ENCODE data around the gene PIGO.

The PIGO gene

DNA sequence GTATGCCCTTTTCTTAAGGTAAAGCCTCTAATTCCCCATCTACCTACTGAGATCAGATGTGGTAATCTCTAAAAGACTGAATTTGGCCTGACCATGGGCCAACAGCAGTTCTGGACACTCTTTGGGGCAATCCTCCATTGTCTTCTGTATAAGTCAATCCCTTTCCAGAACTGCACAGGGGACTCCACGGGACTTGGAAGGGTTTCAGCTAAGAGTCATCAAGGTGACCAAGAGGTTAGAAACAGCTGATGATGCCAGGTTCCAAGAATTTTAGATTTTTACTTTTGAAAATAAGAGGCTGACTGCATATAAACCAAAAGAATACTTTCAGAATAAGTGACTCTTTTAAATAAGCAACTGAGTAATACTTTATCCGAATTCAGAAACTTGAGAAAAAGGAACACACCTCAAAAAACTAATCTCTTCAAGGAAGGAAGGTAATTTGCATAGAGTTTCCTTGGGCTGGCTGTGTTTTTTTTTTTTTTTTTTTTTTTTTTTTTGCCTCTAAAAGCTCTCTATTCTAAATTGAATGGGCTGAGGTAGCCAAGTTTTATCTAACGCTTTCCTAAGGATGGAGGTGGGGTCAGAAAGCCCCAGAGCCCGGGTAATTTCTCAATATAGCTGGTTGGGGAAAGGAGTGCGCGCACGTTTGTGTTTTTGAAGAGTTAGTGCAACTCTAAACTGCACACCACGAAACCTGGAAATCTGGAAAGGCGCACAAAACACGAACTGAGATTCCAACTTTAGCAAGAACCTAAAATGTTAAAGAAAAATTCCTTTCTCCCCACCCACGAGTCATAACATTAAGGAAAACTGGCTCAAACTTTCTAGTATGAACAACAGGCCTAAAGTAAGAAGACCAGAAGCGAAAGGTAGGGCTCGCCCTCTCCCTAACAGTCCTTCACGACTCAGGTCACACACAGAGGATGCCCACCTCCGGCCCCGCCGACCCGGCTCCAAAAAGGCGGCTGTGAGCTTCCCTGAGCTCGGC lies 25.3 kb downstream of the PIGO start:
- DNase-seq, result no peak

DNA sequence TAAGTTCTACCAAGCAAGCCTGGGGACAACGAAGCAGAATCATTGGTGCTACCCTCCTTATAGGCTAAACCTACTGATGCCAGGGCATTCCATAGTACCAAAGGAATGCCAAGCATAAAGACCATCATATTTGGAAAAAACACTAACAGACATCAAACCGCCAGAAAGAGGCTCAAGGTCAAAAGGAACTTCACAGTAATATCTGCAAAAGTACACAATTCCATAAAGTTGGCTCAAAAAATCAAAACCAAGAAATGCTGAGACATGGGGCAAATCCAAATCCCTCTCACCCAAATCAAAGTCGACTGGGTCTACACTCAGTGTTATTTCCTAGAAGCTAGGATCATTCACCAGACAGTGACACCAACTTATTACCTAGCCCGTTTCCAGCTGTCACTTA lies 27.4 kb downstream of the PIGO start:
- no peak for DNase-seq

DNA sequence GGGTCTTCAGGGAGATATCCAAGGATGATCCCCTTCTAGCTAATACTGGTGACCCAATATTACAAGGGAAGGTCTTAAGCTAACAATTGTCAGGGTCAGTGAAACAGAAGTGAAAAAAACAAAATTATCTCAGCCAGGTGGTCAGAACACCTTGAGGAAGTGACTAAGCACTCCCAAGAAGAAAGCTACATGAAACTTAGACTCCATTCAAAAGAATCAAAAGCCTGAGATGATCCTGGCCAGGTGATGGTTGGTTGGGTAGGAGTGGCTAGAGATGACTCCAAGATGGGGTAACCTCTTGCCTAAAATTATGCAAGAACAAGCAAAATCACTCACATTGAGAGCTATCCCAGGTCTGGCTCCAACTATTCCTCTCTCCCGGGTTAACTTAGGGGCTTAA lies 29.3 kb downstream of the PIGO start:
- DNase-seq, result no peak

DNA sequence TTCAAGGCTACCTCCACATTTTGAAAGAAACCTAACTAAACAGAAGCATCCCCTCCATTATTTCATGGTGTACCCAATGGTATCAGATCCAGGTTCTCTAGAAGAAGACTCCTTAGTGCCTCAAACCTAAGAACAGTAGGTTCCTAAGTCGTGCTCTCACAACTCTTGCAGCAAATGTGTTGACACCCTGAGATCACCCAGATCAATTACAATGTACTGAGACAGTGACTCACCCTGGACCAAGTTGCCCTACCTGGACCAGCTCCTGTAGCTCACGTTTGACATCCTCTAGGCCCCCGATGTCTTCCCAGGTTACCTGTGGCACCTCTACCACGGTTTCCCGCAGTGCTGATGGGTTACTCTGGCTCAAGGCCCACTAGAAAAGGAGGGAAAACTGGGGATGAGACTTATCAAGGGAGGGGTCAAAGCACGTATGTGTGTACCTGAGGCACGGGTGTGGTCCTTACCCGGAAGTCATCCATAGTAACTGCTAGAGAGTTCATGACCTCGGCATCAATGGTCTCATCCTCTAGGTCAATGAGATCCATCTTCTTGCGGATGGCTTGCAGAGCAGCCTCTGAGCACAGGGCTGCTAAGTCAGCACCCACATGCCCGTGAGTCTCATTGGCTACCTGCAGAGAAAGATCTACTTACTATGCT lies 35.7 kb downstream of the PIGO start:
- DNase-seq, result no peak

DNA sequence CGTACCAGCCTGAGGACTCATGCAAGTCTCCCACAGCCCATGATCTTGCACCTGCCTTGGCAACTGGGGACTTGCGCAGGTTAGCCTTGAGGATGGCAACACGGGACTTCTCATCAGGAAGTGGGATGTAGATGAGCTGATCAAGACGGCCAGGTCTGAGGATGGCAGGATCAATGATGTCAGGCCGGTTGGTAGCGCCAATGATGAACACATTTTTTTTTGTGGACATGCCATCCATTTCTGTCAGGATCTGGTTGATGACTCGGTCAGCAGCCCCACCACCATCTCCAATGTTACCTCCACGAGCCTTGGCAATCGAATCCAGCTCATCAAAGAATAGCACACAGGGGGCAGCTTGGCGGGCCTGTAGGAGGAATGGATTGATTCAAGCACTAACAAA lies 37.0 kb downstream of the PIGO start:
- no peak for DNase-seq

DNA sequence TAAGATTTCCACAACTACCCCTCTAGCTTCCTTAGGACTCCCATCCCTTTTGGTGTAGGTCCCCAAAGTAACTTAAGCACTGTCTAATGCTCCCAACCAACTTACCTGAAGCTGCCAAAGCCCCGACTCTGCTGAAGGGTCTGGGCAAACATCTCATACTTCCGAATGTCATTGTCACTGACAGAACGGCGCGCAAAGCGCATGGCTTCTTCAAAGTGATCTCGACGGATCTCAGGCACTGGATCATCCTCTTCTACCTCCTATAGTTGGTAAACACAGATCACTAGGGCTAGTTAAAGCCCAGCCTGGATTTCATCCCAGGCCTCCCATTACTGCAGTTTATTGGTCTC lies 39.1 kb downstream of the PIGO start:
- DNase-seq, result no peak

DNA sequence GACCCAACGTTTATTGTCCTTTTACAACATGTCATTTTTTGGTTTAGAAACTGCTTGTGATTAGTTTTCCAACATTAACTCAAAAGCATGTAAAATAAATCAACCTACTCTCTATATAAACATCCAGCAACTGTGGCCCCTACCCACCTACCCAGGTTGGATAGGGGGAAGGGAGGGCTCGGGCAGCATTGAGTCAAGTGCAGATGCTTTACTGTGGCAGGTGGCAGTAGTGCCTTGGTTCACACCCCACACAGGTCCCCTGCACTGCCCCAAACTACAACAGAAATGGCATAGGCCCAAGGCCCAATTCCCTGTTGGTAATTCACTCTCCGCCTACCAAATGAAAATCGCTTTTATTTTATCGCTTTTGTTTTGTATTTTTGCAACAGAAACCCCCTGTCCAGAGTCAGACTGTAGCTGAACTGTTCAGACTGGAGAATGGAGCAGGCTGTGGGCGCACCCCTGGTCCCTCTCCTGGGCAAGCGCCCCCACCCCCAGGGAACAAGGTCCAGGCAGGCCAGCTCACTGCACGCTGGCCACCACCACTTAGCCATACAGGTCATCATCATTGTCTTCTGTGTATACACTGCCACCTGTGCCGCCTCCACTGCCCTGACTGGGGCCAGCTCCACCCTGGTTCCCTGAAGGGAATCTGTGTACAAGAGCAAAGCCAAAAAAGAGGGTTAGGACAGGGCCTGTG lies 39.7 kb downstream of the PIGO start:
- DNase-seq, result no peak

DNA sequence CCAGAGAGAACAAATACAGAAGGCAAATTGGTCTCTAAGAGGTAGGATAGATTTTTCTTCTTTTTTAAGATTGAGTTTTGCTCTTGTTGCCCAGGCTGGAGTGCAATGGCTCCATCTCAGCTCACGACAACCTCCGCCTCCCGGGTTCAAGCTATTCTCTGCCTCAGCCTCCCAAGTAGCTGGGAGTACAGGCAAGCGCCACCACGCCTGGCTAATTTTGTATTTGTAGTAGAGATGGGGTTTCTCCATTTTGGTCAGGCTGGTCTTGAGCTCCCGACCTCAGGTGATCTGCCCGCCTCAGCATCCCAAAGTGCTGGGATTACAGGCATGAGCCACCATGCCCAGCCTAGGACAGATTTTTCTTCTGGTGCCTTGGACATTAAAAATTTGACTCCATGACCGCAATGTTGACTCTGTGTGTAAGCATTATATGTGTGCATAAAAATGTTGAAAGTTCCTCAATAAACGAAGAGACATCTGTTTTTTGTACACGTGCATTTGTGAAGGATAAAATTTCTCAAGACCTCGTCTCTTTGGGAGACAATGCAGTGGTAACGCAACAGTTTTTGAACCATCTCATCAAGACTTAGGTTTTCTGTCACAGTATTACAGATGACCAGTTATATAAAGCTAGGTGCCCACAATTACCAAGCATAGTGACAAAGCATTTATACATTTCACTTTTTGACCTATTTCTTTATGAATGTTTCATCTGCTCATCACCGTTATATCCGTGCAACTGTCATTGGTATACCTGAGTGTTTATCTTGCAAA lies 41.3 kb downstream of the PIGO start:
- no peak for DNase-seq

DNA sequence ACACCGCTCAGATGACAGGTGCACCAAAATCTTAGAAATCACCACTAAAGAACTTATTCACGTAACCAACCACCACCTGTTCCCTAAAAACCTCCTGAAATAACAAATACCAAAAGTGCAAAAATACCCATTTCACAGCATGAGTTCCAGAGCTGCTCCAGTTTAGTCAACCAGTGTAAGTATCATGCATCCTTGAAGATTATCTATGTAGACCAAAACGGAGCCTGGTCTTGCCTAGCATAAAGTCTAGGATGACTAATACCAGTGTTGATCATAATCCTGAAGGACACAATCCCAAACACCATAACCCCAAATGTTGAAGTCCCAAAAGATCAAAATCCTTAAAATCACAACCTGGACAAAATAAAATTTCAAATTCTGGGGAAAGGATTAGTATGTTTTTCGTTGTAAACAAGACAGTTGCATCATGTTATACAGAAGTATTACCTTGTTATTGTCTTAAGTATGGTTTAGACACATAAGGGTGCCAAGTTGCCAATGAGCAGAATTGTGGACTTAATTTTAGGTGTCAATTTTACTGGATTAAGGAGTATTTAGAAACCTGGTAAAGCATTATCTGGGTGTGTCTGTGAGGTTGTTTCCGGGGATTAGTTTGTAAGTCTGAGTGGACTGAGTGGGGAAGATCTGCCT lies 42.1 kb downstream of the PIGO start:
- DNase-seq, result no peak

DNA sequence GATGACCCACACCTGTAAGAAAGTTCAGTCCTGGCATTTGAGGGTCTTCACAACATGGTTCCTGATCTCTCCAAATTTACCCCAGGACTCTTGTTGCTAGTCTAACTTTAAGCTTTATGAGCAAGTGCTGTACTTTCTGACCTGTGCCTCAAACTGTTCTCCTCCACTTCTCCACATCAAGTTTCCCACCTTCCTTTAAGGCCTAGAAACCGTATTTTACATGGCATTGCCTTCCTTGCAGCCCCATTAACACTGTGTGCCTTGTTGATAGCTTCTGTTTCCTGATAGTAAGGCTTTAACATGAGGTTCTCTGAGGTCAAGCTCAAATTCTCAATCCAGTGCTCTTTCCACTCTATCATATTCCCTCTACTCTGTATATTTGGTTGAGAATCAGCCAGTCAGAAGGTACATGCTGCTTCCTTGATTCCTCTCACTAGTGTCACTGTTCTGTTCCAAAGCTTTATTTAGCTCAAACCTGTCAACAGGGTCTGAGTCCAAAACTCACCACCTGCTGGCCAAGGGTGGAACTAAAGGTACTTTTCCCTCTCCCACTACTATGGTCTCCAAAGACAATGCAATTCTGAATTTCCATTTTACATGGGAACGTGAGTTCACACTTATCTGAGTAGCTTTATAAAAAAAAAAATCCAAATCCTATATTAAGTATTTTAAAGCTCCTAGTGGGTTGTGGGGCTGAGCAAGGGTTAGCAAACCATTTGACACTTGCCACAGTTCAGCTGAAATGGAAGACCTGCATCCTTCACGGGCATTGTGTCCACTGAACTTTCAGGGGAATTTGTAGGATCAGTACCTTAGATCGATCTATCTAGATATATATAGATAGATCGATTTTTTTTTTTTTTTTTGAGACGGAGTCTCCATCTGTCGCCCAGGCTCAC lies 45.1 kb downstream of the PIGO start:
- no peak for DNase-seq

DNA sequence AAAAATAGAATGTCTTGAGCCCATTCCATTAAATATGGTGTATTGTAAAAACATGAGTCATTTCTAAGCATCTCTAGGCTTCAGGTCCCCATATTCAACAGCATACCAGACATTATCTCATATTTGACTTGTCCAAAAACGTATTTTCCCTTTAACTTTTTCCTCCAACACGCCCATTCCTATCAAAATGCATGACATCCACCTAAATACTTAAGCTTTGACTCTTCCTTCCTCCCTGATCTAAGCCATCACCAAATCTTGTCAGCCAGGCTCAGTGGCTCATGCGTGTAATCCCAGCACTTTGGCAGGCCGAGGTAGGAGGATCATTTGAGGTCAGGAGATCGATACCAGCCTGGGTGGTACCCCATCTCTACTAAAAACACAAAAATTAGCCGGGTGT lies 47.9 kb downstream of the PIGO start:
- no peak for DNase-seq

DNA sequence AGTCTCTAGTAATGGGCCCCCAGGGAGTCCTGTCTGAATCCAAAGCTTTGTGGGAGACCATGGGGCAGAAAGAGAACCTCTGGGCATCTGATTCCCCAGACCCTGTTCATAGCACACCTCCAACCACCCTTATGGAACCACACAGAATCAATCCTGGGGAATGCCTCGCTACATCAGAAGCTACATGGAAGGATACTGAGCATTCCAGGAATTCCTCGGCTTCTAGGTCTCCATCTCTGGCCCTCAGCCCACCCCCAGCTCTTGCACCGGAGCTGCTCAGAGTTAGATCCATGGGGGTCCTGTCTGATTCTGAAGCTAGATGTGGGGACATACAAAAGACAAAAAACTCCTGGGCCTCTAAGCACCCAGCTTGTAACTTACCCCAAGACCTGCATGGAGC lies 52.3 kb downstream of the PIGO start:
- no peak for DNase-seq

DNA sequence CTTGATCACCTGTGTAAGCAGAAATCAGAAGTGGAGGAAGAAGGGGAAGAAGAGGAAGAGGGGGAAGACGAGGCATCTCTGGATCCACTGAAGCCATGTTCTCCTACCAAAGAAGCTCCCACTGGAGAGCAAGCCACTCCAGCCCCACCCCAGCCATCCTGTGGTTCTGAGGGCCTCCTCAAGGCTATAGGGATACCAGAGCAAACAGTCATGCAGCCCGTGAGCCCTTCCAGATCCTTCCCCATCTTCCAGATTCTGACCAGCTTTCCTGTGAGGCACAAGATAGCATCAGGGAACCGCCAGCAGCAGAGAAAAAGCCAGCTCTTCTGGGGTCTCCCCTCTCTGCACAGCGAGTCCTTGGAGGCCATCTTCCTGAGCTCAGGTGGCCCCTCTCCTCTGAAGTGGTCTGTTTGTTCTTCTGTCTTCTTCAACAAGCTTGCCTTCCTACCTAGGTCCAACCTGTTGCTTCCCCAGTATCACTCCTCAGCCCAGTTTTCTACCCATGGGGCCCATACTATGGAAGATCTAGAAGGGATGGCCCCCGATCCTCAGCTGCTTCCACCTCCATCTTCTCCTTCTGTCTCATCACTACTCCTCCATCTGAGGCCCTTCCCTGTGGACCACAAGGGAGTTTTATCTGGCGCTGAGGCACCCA lies 53.4 kb downstream of the PIGO start:
- no peak for DNase-seq

DNA sequence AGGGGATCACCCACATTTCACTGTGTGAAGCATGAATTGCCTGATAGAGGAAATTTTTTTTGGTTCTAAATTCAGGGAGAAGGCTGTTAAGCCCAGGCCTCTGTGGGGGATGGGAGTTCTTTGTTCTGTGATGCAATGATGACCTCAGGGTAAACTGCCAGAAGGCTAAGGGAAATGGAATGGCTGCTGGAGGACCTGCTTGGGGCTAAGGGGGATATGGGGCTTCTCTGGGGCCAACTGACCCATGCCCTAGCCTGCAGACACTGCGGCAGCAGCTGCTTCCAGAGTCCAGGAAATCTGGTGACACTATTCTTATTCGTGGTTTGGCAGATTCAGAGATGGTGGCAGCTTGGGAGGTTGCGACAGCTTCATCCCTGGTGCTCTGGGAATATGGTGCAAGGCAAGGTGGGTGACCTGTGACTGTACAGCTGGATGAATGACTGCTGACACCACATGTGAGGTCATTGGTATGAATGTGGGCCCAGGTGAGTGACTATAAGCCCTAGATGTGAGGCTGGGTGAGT lies 54.2 kb downstream of the PIGO start:
- DNase-seq, result no peak

All from SHP77 treated with DMSO at 0.1 percent for 48 hours (cell line).